Measurements from ENCODE around the gene EXOC3. TPM values are rescaled to one million over a fixed set of nuclear protein-coding genes. Genes with fewer than 3 reads are reported as not detected.

The EXOC3 gene
- total RNA-seq, 1 experiment from 2014 or later, result 155 TPM

DNA sequence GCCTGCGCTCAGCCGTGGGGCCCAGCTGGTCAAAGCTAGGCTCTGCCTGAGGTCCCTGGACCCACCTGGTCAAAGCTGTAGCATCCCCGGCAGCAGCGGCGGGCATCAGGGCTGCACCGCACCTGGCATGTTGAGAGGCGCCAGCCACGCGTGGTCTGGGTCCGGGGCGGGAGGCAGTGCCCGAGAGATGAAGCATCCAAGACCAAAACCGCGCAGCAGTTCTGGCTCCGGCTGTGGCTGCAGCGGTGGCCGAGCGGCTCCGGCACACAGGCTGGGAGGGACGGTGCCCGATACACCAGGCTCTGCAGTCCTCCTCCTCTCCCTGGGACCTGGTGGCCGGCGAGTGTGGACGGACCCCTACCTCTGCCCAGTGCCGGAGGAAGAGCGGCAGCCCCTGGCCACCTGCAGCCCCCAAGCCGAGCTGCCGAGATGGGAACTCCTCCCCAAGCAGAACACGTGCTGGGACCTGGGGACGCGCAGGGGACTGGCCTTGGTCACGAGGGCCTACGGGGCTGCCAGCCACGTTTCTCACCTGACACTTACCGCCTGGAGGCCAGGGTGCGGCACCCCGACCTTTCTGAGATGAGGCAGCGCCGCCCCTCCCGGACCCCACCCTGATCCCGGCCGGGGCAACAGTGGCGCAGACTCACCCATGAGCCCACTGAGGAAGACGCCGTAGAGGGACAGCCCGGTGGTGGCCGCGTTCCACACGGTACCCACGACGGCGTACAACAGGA lies 48.3 kb downstream of the EXOC3 start:
- POLR2A ChIA-PET (ENCODE audit: unreplicated experiment), result no interaction called here
- peaks cover 52% of the 10 kb centered on the region for H3K27me3 ChIP-seq (ENCODE audit: insufficient read depth, low read depth)
- H3K4me1 ChIP-seq (replicated peaks; ENCODE audit: insufficient read depth), result 0 out of 2 replicates have a peak, but pooled peaks cover under 1% of the 10 kb centered on the region
- no peak overlapping the region for H3K27ac ChIP-seq
- CTCF ChIA-PET, result no interaction called here
- no peaks in the 10 kb centered on the region; the same call in 1 of the 2 replicates for H4K20me1 ChIP-seq (ENCODE audit: insufficient read depth)
- H3F3A ChIP-seq (ENCODE audit: insufficient read depth, low read depth), result no peaks in the 10 kb centered on the region
- H3K9me3 ChIP-seq (ENCODE audit: insufficient read depth, low read depth), result no peaks in the 10 kb centered on the region
- no peak for TF ChIP-seq EZH2 (IDR thresholded peaks at IDR 0.05; ENCODE audit: low read depth)
- no TSS peak for BruUV-seq (replicated peaks)
- no peaks in the 10 kb centered on the region for H3K36me3 ChIP-seq (ENCODE audit: low read depth)
- DNase-seq, result no peak
- H3K4me2 ChIP-seq, result no peak overlapping the region
- no peak overlapping the region for H3K4me3 ChIP-seq
- no peaks in the 10 kb centered on the region for H3K9me2 ChIP-seq (ENCODE audit: insufficient read depth)
- no peak overlapping the region for H2AFZ ChIP-seq
- H3K79me2 ChIP-seq (ENCODE audit: low read depth), result no peaks in the 10 kb centered on the region
- intact Hi-C loops (cut with micrococcal nuclease; ENCODE audit: unreplicated experiment), result no loop called here

DNA sequence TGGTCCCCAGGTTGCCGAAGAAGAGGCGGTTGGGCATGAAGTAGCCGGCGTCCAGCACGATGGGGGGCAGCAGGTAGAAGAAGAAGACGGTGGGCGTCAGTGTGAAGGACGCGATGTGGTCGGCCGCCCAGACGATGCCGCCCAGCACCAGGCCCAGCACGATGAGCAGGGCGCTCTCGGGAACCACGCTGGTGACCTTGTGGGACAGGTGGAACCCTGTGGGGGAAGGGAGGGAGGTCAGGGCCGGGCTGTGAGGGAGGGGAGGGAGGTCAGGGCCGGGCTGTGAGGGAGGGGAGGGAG lies 48.8 kb downstream of the EXOC3 start:
- Histone ChIP-seq H3K9me3 (ENCODE audit: insufficient read depth, low read depth) (no peaks in the 10 kb centered on the region), H3F3A (ENCODE audit: insufficient read depth, low read depth) (no peaks in the 10 kb centered on the region), H3K79me2 (ENCODE audit: low read depth) (no peaks in the 10 kb centered on the region), H3K36me3 (ENCODE audit: low read depth) (no peaks in the 10 kb centered on the region), H3K4me1 (replicated peaks; ENCODE audit: insufficient read depth) (no peaks in the 10 kb centered on the region), H3K27ac (no peak overlapping the region), H3K27me3 (ENCODE audit: insufficient read depth, low read depth) (peaks cover 57% of the 10 kb centered on the region), H3K4me2 (no peak overlapping the region), H3K9me2 (ENCODE audit: insufficient read depth) (no peaks in the 10 kb centered on the region), H2AFZ (no peak overlapping the region), H4K20me1 (ENCODE audit: insufficient read depth) (no peaks in the 10 kb centered on the region; the same call in 1 of the 2 replicates), H3K4me3 (no peak overlapping the region)
- TF ChIP-seq EZH2 (IDR thresholded peaks at IDR 0.05; ENCODE audit: low read depth), result no peak
- TF ChIP-seq, protein P1, sequence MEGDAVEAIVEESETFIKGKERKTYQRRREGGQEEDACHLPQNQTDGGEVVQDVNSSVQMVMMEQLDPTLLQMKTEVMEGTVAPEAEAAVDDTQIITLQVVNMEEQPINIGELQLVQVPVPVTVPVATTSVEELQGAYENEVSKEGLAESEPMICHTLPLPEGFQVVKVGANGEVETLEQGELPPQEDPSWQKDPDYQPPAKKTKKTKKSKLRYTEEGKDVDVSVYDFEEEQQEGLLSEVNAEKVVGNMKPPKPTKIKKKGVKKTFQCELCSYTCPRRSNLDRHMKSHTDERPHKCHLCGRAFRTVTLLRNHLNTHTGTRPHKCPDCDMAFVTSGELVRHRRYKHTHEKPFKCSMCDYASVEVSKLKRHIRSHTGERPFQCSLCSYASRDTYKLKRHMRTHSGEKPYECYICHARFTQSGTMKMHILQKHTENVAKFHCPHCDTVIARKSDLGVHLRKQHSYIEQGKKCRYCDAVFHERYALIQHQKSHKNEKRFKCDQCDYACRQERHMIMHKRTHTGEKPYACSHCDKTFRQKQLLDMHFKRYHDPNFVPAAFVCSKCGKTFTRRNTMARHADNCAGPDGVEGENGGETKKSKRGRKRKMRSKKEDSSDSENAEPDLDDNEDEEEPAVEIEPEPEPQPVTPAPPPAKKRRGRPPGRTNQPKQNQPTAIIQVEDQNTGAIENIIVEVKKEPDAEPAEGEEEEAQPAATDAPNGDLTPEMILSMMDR (conservative IDR thresholded peaks at IDR 0.05), result no peak
- DNase-seq, result no peak
- intact Hi-C loops (cut with micrococcal nuclease; ENCODE audit: unreplicated experiment), result no loop called here
- ChIA-PET POLR2A (ENCODE audit: unreplicated experiment) (no interaction called here), CTCF (no interaction called here)
- no TSS peak for BruUV-seq (replicated peaks)

DNA sequence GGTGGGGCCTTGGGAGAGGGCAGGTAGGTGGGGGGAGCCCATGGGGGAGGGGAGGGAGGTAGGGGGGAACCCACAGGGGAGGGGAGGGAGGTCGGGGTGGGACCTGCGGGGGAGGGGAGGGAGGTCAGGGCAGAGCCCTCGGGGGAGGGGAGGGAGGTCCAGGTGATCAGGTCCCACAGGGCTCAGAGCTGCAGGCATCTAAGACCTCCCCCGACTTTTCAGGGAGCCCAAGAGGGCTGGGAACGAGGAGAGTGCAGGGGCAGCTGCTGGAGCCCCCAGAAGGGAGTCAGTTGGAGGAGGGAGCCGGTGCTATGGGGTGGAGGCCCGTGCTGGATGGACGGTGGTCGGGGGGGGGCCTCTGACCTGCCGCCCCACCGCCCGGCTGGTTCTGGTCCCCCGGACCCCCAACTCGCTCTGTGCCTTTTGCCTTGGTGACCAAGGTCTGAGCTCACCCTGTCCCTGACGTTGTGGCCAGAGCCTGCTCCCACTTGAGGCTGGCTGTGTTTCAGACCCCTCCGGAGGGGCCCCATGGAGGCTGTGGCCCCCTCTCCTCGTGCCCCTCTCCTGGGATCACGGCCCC lies 49.4 kb downstream of the EXOC3 start:
- H3K79me2 ChIP-seq (ENCODE audit: low read depth), result no peaks in the 10 kb centered on the region
- no peaks in the 10 kb centered on the region for H3K4me1 ChIP-seq (replicated peaks; ENCODE audit: insufficient read depth)
- H3K27me3 ChIP-seq (ENCODE audit: insufficient read depth, low read depth), result peaks cover 63% of the 10 kb centered on the region
- no peaks in the 10 kb centered on the region for H3K9me3 ChIP-seq (ENCODE audit: insufficient read depth, low read depth)
- DNase-seq, result no peak
- intact Hi-C loops (cut with micrococcal nuclease; ENCODE audit: unreplicated experiment), result no loop called here
- H3K4me2 ChIP-seq, result no peak overlapping the region
- no peaks in the 10 kb centered on the region for H3F3A ChIP-seq (ENCODE audit: insufficient read depth, low read depth)
- POLR2A ChIA-PET (ENCODE audit: unreplicated experiment), result interaction anchor here (0.6 kb wide), 1 partner anchor 1067 kb away, joined by 9 read pairs; no protein-coding TSS in a partner anchor
- no TSS peak for BruUV-seq (replicated peaks)
- CTCF ChIA-PET, result no interaction called here
- H3K9me2 ChIP-seq (ENCODE audit: insufficient read depth), result no peaks in the 10 kb centered on the region
- no peak overlapping the region for H3K4me3 ChIP-seq
- no peak for TF ChIP-seq EZH2 (IDR thresholded peaks at IDR 0.05; ENCODE audit: low read depth)
- TF ChIP-seq, protein P1 (conservative IDR thresholded peaks at IDR 0.05), result no peak
- H4K20me1 ChIP-seq (ENCODE audit: insufficient read depth), result no peaks in the 10 kb centered on the region; the same call in 1 of the 2 replicates
- H2AFZ ChIP-seq, result no peak overlapping the region
- no peaks in the 10 kb centered on the region for H3K36me3 ChIP-seq (ENCODE audit: low read depth)
- no peak overlapping the region for H3K27ac ChIP-seq

All from PC-9 (cell line).